Measurements from ENCODE around the gene PPP2R5C.
A peak's percentile ranks its signal among the peaks of the same experiment; 100 is the strongest.

The PPP2R5C gene

GRCh38 chr14:101959277-101959676 lies 197.8 kb downstream of the PPP2R5C start:
- Histone ChIP-seq H3K9me3 (ENCODE audit: insufficient read depth, low read length, severe bottlenecking) (no peaks in the 10 kb centered on the region), H2AFZ (ENCODE audit: low read depth, low read length) (no peak overlapping the region), H3K27ac (ENCODE audit: low read length) (no peak overlapping the region), H3K36me3 (ENCODE audit: insufficient read depth, low read length) (no peaks in the 10 kb centered on the region), H3K4me1 (ENCODE audit: insufficient read depth, low read length) (peaks cover 12% of the 10 kb centered on the region), H3K4me3 (ENCODE audit: low read depth in 1 of 2, low read length in 2 of 2) (no peak overlapping the region), H4K20me1 (ENCODE audit: insufficient read depth, low read length) (no peaks in the 10 kb centered on the region), H3K27me3 (ENCODE audit: insufficient read depth, low read length, poor library complexity) (no peaks in the 10 kb centered on the region), H3K79me2 (ENCODE audit: insufficient read depth, low read length) (no peaks in the 10 kb centered on the region), H3K4me2 (ENCODE audit: insufficient read depth, low read length) (no peak overlapping the region), H3K9ac (ENCODE audit: low read depth, low read length) (no peak overlapping the region)
- ATAC-seq (ENCODE audit: insufficient read depth, low read depth) (no peak), DNase-seq (no peak)
- no peak for TF ChIP-seq EZH2 (IDR thresholded peaks at IDR 0.05; ENCODE audit: borderline replicate concordance, low read depth, low read length, severe bottlenecking)
- TF ChIP-seq, protein P1, sequence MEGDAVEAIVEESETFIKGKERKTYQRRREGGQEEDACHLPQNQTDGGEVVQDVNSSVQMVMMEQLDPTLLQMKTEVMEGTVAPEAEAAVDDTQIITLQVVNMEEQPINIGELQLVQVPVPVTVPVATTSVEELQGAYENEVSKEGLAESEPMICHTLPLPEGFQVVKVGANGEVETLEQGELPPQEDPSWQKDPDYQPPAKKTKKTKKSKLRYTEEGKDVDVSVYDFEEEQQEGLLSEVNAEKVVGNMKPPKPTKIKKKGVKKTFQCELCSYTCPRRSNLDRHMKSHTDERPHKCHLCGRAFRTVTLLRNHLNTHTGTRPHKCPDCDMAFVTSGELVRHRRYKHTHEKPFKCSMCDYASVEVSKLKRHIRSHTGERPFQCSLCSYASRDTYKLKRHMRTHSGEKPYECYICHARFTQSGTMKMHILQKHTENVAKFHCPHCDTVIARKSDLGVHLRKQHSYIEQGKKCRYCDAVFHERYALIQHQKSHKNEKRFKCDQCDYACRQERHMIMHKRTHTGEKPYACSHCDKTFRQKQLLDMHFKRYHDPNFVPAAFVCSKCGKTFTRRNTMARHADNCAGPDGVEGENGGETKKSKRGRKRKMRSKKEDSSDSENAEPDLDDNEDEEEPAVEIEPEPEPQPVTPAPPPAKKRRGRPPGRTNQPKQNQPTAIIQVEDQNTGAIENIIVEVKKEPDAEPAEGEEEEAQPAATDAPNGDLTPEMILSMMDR (IDR thresholded peaks at IDR 0.05; ENCODE audit: borderline replicate concordance, extremely low read depth, low read length, poor library complexity, severe bottlenecking) = no peak

DNA sequence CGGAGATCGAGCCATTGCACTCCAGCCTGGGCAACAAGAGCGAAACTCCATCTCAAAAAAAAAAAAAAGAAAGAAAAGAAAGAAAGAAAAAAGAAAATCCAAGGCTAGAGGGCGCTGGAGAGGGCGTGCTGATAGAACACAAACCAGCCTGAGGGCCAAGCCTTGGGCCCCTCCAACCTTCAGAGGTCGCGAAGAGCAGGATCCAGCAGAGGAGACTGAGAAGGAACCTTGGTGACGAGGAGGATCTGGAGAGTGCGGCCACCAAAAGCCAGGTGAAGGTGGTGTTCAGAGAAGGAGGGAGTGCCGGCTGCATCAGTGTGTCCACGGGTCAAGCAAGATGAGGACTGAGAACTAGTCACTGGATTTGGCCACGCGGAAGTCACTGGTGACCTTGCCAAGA lies 198.7 kb downstream of the PPP2R5C start:
- TF ChIP-seq EZH2 (IDR thresholded peaks at IDR 0.05; ENCODE audit: borderline replicate concordance, low read depth, low read length, severe bottlenecking) = no peak
- TF ChIP-seq, protein P1 (IDR thresholded peaks at IDR 0.05; ENCODE audit: borderline replicate concordance, extremely low read depth, low read length, poor library complexity, severe bottlenecking) = peak; percentile 47
- H4K20me1 ChIP-seq (ENCODE audit: insufficient read depth, low read length) = no peaks in the 10 kb centered on the region; the same call in 1 of the 2 replicates
- no peak overlapping the region for H3K4me3 ChIP-seq (ENCODE audit: low read depth in 1 of 2, low read length in 2 of 2)
- no peak overlapping the region for H3K4me2 ChIP-seq (ENCODE audit: insufficient read depth, low read length)
- no peak overlapping the region for H3K9ac ChIP-seq (ENCODE audit: low read depth, low read length)
- H3K9me3 ChIP-seq (ENCODE audit: insufficient read depth, low read length, severe bottlenecking) = no peaks in the 10 kb centered on the region
- peaks cover 9% of the 10 kb centered on the region for H3K79me2 ChIP-seq (ENCODE audit: insufficient read depth, low read length)
- H3K36me3 ChIP-seq (ENCODE audit: insufficient read depth, low read length) = peaks cover 5% of the 10 kb centered on the region; the same call in 1 of the 2 replicates
- H2AFZ ChIP-seq (ENCODE audit: low read depth, low read length) = peak overlapping the region; percentile 12; the same call in 1 of the 2 replicates
- no peaks in the 10 kb centered on the region for H3K27me3 ChIP-seq (ENCODE audit: insufficient read depth, low read length, poor library complexity)
- DNase-seq (peak; percentile 53), ATAC-seq (ENCODE audit: insufficient read depth, low read depth) (no peak)
- no peak overlapping the region for H3K27ac ChIP-seq (ENCODE audit: low read length)
- H3K4me1 ChIP-seq (ENCODE audit: insufficient read depth, low read length) = peaks cover 12% of the 10 kb centered on the region

DNA sequence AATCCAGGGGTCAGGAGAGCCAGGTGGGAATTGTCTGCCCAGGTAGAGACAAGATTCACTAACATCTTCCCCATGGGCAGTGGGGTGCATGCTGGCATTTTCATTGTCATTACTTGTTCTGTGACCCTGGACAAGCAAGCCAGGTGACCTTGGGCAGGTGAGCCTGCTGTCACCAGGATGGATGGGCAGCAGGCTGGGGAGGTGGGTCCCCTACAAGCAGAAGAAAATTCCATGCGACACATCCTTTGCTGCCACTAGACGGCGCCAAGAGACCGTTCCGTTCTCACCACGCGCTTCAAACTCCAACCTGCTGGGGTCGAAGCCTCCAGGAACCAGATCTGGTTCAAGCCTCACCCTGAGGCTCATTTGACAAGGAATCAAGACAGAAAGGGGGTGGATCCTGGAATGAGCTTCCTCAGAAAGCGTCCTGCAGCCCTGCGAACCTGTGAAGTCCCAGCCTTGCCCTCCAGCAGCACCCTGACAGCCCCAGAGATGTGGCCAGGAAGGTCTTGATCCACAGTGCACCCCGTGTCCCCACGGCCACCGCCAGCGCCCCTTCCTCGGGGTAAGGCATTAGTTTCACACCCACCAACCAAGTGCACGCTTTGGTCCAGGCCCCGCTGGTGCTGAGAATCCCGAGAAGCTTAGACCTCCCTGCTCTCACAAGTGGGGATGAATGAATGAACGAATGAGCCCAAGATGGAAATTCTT lies 199.7 kb downstream of the PPP2R5C start:
- peak; percentile 60 for ATAC-seq (ENCODE audit: insufficient read depth, low read depth)
- Histone ChIP-seq H3K4me2 (ENCODE audit: insufficient read depth, low read length) (peak overlapping the region; percentile 41; the same call in 1 of the 2 replicates), H2AFZ (ENCODE audit: low read depth, low read length) (peak overlapping the region; percentile 91), H3K9ac (ENCODE audit: low read depth, low read length) (peak overlapping the region; percentile 34; the same call in 1 of the 2 replicates), H4K20me1 (ENCODE audit: insufficient read depth, low read length) (peaks cover 5% of the 10 kb centered on the region), H3K4me3 (ENCODE audit: low read depth in 1 of 2, low read length in 2 of 2) (no peak overlapping the region), H3K4me1 (ENCODE audit: insufficient read depth, low read length) (peaks cover 21% of the 10 kb centered on the region), H3K36me3 (ENCODE audit: insufficient read depth, low read length) (peaks cover 5% of the 10 kb centered on the region; the same call in 1 of the 2 replicates), H3K79me2 (ENCODE audit: insufficient read depth, low read length) (peaks cover 18% of the 10 kb centered on the region), H3K9me3 (ENCODE audit: insufficient read depth, low read length, severe bottlenecking) (no peaks in the 10 kb centered on the region), H3K27me3 (ENCODE audit: insufficient read depth, low read length, poor library complexity) (no peaks in the 10 kb centered on the region), H3K27ac (ENCODE audit: low read length) (0 out of 2 replicates have a peak overlapping the region, but pooled peaks have one; percentile 8)
- TF ChIP-seq, protein P1 (IDR thresholded peaks at IDR 0.05; ENCODE audit: borderline replicate concordance, extremely low read depth, low read length, poor library complexity, severe bottlenecking) = peak; percentile 97
- no peak for TF ChIP-seq EZH2 (IDR thresholded peaks at IDR 0.05; ENCODE audit: borderline replicate concordance, low read depth, low read length, severe bottlenecking)
- DNase-seq = peak; percentile 85

Data from DND-41 (cell line).